GM12872 (cell line): ENCODE measurements around the gene ADAMTS12.

Experiments used
- CTCF ChIP-seq: IDR thresholded peaks from 3 replicates; pipeline ENCODE4 v1.5.1; 2011; ENCODE audit warnings: low read depth, mild to moderate bottlenecking, low read length, moderate library complexity; ENCODE audit not compliant: insufficient read depth

ADAMTS12 gene

GRCh38 chr5:33852319-33852718 lies 39.5 kb downstream of the ADAMTS12 start:
- TF ChIP-seq CTCF = no peak

GRCh38 chr5:33850100-33850594 lies 41.6 kb downstream of the ADAMTS12 start:
- peak; percentile 16; the same call in 1 of the 3 replicates for TF ChIP-seq CTCF

GRCh38 chr5:33848554-33848953 lies 43.2 kb downstream of the ADAMTS12 start:
- no peak for TF ChIP-seq CTCF

- no peak for TF ChIP-seq CTCF
These were observed 44.9 kb downstream of the ADAMTS12 start for GRCh38 chr5:33846851-33847250.

- TF ChIP-seq CTCF = no peak
These were observed 48.2 kb downstream of the ADAMTS12 start for GRCh38 chr5:33843579-33843978.

DNA sequence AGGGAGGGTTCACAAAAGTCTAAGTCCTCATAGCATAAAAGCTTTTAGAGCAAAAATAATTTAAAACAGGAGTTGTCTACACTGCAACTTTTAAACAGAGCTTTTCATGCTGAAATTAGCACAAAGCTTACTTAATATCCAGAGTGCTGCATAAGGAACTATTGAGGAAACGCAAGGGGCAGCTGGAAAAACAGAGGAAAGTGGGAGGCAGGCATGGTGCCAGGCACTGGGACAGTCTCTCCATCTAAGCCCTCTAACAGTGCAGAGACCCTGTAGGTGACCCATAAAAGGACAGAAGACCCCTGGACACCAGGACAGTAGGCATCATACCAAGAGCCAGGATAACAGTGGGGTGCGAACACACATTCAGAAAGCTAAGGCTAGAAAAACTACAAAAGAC lies 49.3 kb downstream of the ADAMTS12 start:
- no peak for TF ChIP-seq CTCF

DNA sequence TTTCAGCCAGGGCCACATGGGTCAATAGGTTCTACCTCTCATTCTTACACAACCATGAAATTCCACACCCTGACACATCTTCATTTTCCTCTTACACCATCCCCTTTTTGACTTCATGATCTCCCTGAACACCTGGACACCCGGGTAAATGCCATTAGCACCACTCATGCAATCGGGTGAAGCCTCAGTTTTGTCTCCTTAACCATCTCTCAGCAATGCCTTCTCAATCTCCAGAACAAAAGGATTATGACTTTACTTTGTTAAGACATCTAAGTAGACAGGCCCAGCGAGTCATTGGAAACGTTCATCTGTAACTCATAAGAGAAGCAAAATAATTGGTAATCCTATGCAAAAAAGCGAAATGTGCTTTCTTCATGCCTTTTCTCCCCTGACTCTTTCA lies 49.9 kb downstream of the ADAMTS12 start:
- TF ChIP-seq CTCF = no peak

GRCh38 chr5:33840927-33841547 lies 50.8 kb downstream of the ADAMTS12 start:
- no peak for TF ChIP-seq CTCF
